ENCODE results near the gene SCN3A.

SCN3A gene

DNA sequence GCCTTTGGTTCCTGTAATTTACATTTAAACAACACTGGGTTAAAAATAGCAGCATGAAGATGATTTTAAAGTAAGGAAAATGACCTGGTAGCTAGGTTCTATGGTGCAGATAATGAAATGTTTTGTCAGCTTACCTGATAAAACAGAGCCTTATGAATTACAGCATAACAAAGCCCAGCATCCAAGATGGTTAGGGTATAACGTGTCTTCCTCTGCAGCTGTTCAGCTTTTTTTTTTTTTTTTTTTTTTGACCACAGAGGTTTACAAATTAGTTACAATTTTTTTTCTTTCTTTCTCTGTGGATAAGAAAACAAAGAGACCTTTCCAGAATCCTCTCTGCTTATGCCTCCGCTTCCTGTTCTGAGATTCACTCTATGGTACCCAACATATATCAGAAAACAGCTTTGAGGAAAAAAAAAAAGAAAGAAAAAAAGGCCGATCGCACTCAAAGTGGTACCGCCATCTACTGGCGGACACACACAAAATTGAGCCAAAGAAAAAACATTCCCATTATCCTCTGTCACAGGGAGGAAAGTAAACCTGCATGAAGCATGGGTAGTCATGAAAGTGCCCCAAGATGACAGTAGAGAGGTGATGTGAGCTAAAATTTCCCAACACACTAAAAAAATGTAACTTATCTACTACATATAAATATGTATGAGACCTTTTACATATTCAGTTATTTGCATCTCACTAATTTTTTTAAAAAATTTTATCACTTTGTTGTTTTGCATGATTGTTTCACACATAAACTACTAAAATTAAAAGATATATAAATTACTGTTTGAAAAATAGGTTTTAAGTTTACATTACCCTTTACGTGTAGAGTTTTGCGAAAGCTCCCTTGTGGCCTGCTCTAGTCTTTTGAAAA lies at the start of gene SCN3A:
SCN3A (minus strand) TSS at position 362 of the 871 bp plus-strand sequence. CDS start 27,656 bp downstream, outside the sequence.
- peak; percentile 85 for DNase-seq

DNA sequence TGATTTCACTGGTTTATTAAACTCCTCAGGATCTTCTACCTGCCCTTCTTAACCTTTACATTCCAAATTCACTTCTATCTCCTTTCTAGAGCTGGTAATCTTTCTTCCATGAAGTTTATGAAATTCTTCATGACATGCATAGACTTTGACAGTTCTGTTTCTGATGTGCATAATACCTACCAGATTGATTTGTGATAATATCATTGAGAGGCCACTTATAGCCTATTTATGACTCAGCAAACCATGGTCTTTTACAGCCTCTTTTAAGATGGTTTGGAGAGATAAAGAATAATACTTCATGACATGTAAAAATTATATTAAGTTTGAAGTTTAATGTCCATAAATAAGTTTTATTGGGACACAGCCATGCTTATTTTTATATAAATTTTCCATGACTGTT lies 49.3 kb upstream of the SCN3A start:
- no peak for DNase-seq

- DNase-seq, result no peak
Observed at GRCh38 chr2:165251366-165251765, 47.5 kb upstream of the SCN3A start.

GRCh38 chr2:165248238-165248637 lies 44.4 kb upstream of the SCN3A start:
- no peak for DNase-seq

DNA sequence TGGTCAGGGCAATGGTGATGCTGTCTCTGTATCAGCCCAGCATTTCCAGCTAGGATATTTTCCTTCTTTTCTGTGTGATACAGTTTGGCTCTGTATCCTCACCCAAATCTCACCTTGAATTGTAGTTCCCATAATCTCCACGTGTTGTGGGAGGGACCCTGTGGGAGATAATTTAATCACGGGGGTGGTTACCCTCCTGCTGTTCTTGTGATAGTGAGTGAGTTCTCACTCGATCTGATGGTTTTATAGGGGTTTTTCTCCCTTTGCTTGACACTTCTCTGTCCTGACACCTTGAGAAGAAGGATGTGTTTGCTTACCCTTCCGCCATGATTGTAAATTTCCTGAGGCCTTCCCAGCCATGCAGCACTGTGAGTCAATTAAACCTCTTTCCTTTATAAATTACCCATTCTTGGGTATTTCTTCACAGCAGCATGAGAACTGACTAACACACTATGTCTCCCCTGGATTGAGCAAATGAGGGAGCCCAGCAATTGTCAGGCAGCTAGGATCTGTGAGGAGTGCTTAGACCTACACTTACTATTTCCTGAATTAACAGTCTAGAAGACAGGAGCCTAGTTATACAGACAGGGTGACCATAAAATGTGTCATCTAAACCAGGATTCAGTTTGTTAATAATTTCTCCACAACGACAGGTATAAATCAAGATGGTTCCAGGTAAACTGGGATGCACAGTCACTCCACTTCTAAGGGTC lies 41.4 kb upstream of the SCN3A start:
- DNase-seq, result no peak

GRCh38 chr2:165240916-165241315 lies 37.1 kb upstream of the SCN3A start:
- no peak for DNase-seq

- DNase-seq, result peak; percentile 40
Observed at GRCh38 chr2:165239856-165240515, 36.1 kb upstream of the SCN3A start.

DNA sequence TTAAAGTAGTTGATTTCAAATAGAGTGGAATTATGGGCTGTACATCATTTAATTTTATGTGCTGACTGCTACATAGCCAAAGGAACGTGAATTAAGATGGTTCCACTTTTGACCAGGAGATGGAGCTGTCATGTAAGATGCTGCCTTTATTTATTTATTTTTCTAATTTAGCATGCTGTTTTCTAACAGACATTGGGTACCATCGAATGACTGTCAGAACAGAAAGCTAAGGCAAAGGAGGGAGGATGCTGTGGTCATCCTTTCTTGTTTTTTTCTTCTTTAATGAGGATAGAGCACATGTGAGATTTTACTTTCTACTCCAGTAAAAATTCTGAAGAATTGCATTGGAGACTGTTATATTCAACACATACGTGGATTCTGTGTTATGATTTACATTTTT lies 35.4 kb upstream of the SCN3A start, which contains the start of gene SCN2A:
SCN2A (plus strand) TSS at position 185 of the 400 bp plus-strand sequence. CDS start 56,410 bp downstream, outside the sequence.
- peak; percentile 51 for DNase-seq

DNA sequence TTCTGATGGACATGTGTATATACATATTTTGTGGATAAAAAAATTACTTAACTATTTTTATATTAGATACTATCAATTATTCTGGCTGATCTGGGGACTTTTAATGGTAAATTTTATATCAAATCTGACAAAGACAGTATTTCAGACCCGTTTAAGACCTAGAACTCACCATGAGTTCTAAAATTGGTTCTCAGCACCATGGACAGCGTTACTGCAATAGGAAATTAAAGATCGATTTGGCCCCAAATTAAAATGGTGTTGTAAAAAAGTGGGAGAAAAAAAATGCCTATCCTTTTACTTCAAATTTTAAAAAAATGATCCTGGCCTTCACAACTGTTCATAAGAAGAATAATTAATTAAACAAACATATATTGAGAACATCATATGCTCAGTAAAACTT lies 34.4 kb upstream of the SCN3A start:
- DNase-seq, result no peak

GRCh38 chr2:165237056-165237455 lies 33.2 kb upstream of the SCN3A start:
- no peak for DNase-seq

DNA sequence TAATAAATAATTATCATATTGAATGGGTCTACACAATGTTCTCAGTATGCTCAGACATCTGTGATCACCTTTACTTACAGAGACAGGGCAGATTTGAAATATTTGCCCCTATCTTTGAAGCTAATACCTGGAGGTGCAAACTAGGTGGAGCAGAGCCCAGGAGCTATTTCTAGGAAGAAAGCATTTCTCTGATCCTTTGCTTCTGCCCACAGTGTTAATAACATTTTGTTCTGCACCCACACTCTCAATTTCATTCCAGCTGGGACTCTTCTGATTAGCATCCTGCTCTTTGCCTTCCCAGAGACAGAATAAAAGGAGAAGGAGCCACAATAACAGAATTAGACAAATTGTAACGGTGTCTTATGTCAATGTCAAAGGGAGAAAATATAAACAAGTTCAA lies 23.7 kb upstream of the SCN3A start:
- no peak for DNase-seq

GRCh38 chr2:165224941-165225340 lies 21.1 kb upstream of the SCN3A start:
- no peak for DNase-seq

GRCh38 chr2:165219481-165219880 lies 15.6 kb upstream of the SCN3A start:
- peak; percentile 27 for DNase-seq

GRCh38 chr2:165214093-165214492 lies 10.2 kb upstream of the SCN3A start:
- DNase-seq, result no peak

GRCh38 chr2:165208094-165208493 lies 4.2 kb upstream of the SCN3A start:
- DNase-seq, result no peak

DNA sequence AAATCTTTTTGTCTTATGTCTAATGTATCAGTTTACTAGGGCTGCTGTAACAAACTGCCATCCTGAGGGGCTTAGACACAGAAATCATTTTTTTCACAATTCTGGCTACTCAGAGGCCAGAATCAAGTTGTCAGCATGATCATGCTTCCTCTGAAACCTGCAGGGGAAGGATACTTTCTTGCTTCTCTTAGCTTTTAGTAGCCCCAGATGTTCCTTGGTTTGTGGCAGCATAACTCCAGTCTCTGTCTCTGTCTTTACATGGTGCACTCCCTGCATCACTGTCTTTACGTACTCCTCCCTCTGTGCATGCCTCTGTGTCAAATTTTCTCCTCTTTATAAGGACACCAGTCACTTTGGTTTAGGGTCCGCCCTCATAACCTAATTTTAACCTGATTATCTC lies 2.0 kb upstream of the SCN3A start:
- no peak for DNase-seq

GRCh38 chr2:165202239-165202638 lies 1.6 kb downstream of the SCN3A start:
- no peak for DNase-seq

DNA sequence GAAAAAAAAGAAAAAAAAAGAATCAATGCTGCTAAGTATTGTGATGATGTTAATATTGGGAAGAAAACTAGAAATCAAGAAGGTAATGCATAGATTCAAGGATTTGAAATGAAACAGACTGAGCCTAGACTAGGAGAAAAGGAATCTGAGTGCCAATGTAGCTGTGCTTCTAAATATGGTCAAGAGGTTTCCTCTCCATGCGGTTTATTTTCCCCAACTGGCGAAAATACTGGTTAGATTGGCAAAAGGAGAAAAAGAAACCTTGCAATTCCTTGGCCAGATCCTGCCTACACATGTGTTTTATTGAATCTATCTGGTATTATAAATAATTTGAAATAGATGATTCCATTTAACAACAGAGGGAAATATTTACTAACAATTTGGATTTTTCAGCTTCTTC lies 5.7 kb downstream of the SCN3A start:
- DNase-seq, result no peak

DNA sequence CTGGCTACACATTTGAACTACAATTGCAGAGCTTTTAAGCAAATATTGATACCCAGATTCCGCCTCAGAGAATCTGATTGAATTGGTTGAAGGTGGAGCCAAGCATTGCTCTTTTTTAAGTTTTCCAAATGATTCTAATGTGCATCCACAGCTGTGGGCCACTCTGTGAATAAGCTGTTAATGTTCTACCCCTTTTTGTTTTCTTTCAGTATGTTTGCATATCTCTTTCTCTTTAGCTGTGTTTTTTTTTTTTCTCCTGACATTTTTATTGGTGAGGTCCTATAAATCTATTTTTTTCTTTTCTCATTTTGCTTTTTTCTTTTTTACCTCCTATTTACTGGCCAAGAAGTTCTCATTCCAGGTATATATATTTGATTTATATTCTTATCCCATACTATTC lies 6.5 kb downstream of the SCN3A start:
- DNase-seq, result no peak

GRCh38 chr2:165196411-165196810 lies 7.4 kb downstream of the SCN3A start:
- no peak for DNase-seq

GRCh38 chr2:165193178-165193777 lies 10.6 kb downstream of the SCN3A start:
- no peak for DNase-seq

- DNase-seq, result no peak
Observed at GRCh38 chr2:165192729-165193128, 11.1 kb downstream of the SCN3A start.

DNA sequence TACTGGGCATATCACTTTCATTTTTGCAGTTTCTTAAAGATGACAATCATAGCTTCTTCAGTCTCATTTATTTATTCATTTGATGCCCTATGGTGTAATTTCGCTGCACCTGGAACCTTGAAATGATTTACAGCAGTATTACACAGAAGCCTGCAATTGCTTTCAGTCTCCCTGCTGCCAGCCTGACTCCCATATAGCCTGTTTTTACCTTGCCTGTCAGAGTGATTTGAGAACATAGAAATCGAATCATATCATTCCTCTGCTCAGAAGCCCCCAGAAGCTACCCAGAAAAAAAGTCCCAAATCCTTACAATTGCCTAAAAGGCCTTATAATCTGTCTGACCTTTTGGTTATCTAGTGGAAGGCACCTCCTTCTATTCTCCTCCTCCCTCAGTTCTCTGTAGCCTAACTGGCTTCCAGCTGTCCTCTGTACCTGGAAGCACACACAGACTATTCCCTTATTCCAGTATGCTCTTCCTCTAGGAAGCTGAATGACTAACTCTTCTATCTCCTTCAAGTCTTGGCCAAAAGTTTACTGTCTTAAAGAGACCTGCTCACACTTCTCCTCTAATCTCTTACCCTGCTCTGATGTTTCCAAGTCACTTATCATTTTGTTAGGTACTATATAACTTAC lies 12.6 kb downstream of the SCN3A start:
- no peak for DNase-seq

Data from retina (tissue), 1 donor.